Measurements from ENCODE around the gene MS4A8.

- TF ChIP-seq, protein P1, sequence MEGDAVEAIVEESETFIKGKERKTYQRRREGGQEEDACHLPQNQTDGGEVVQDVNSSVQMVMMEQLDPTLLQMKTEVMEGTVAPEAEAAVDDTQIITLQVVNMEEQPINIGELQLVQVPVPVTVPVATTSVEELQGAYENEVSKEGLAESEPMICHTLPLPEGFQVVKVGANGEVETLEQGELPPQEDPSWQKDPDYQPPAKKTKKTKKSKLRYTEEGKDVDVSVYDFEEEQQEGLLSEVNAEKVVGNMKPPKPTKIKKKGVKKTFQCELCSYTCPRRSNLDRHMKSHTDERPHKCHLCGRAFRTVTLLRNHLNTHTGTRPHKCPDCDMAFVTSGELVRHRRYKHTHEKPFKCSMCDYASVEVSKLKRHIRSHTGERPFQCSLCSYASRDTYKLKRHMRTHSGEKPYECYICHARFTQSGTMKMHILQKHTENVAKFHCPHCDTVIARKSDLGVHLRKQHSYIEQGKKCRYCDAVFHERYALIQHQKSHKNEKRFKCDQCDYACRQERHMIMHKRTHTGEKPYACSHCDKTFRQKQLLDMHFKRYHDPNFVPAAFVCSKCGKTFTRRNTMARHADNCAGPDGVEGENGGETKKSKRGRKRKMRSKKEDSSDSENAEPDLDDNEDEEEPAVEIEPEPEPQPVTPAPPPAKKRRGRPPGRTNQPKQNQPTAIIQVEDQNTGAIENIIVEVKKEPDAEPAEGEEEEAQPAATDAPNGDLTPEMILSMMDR (IDR thresholded peaks at IDR 0.05): no peak
- no peak for TF ChIP-seq POLR2A (IDR thresholded peaks at IDR 0.05; ENCODE audit: low read depth)
- TF ChIP-seq POLR2AphosphoS5 (IDR thresholded peaks at IDR 0.05): no peak
- TF ChIP-seq EP300 (IDR thresholded peaks at IDR 0.05): no peak
Measured at GRCh38 chr11:60700689-60701468, 1.5 kb downstream of the MS4A8 start.

Measured in esophagus muscularis mucosa (tissue), 4 donors.